MM.1S (cell line): ENCODE data around the gene BFAR.

Source experiments
- DNase-seq: peaks from one replicate; pipeline ENCODE4 v3.0.0-alpha.2; 2015
- H2AFZ ChIP-seq: fragments of 300-600 bp; sonication (generic); 2 replicates; pipeline ENCODE4 v1.6.0; 2016; ENCODE audit warnings: antibody characterized with exemption, low read length
- H3F3A ChIP-seq: fragments of 300-600 bp; sonication (generic); 2 replicates; pipeline ENCODE4 v1.6.1; 2016; ENCODE audit warnings: mild to moderate bottlenecking, antibody characterized with exemption, low read length, moderate library complexity, mixed read lengths; ENCODE audit not compliant: insufficient read depth
- H3K27ac ChIP-seq: fragments of 300-600 bp; sonication (generic); 2 replicates; pipeline ENCODE4 v1.5.1; 2016; ENCODE audit warnings: mild to moderate bottlenecking, low read length
- H3K27me3 ChIP-seq: fragments of 300-600 bp; sonication (generic); replicated peaks from 2 replicates; pipeline ENCODE4 v1.6.0; 2016; ENCODE audit warnings: low read length; ENCODE audit not compliant: insufficient read depth
- H3K36me3 ChIP-seq: fragments of 300-600 bp; sonication (generic); replicated peaks from 2 replicates; pipeline ENCODE4 v1.6.1; 2016; ENCODE audit warnings: mild to moderate bottlenecking, low read length, mixed read lengths; ENCODE audit not compliant: insufficient read depth
- H3K4me1 ChIP-seq: fragments of 300-600 bp; sonication (generic); 2 replicates; pipeline ENCODE4 v1.6.1; 2016; ENCODE audit warnings: low read length, mixed read lengths
- H3K4me2 ChIP-seq: fragments of 300-600 bp; sonication (generic); 2 replicates; pipeline ENCODE4 v1.6.0; 2016; ENCODE audit warnings: low read depth, low read length
- H3K4me3 ChIP-seq: fragments of 300-600 bp; sonication (generic); 2 replicates; pipeline ENCODE4 v1.5.1; 2016; ENCODE audit warnings: low read length, mixed read lengths
- H3K79me2 ChIP-seq: fragments of 300-600 bp; sonication (generic); 2 replicates; pipeline ENCODE4 v1.6.1; 2016; ENCODE audit warnings: mixed run types, low read length, mixed read lengths
- H3K9ac ChIP-seq: fragments of 300-600 bp; sonication (generic); 2 replicates; pipeline ENCODE4 v1.6.1; 2016; ENCODE audit warnings: low read length, mixed read lengths
- H3K9me2 ChIP-seq: fragments of 300-600 bp; sonication (generic); replicated peaks from 2 replicates; pipeline ENCODE4 v1.6.1; 2016; ENCODE audit warnings: mild to moderate bottlenecking, low read length, mixed read lengths; ENCODE audit not compliant: insufficient read depth
- H3K9me3 ChIP-seq: fragments of 300-600 bp; sonication (generic); replicated peaks from 2 replicates; pipeline ENCODE4 v1.6.1; 2016; ENCODE audit warnings: mild to moderate bottlenecking, low read length, mixed read lengths; ENCODE audit not compliant: insufficient read depth
- H4K20me1 ChIP-seq: fragments of 300-600 bp; sonication (generic); 2 replicates; pipeline ENCODE4 v1.6.1; 2016; ENCODE audit warnings: mild to moderate bottlenecking, low read length, moderate library complexity, mixed read lengths; ENCODE audit not compliant: insufficient read depth
- CTCF ChIP-seq: fragments of 300-600 bp; sonication (generic); IDR thresholded peaks from 2 replicates; pipeline ENCODE4 v1.5.1; 2016; ENCODE audit warnings: antibody characterized with exemption, low read length, mixed read lengths
- EZH2 ChIP-seq: fragments of 300-600 bp; sonication (generic); optimal IDR thresholded peaks from 2 replicates; pipeline ENCODE3; 2017; ENCODE audit warnings: low read depth, mild to moderate bottlenecking, antibody characterized with exemption, low read length, mixed read lengths
- EZH2phosphoT487 ChIP-seq: fragments of 300-600 bp; sonication (generic); IDR thresholded peaks from 2 replicates; pipeline ENCODE4 v1.6.1; 2018; ENCODE audit warnings: antibody characterized with exemption, low read length

BFAR gene

GRCh38 chr16:14608111-14608566 lies 24.6 kb upstream of the BFAR start:
- Histone ChIP-seq H4K20me1 (no peaks in the 10 kb centered on the region), H3K4me2 (peak overlapping the region; percentile 87), H3K4me1 (peaks cover 25% of the 10 kb centered on the region), H2AFZ (no peak overlapping the region), H3K36me3 (0 out of 2 replicates have a peak, but pooled peaks cover 6% of the 10 kb centered on the region), H3K4me3 (peak overlapping the region; percentile 39), H3K27me3 (no peaks in the 10 kb centered on the region), H3F3A (peaks cover 20% of the 10 kb centered on the region), H3K27ac (peak overlapping the region; percentile 46; the same call in 1 of the 2 replicates), H3K9me3 (no peaks in the 10 kb centered on the region), H3K79me2 (no peaks in the 10 kb centered on the region), H3K9ac (no peak overlapping the region), H3K9me2 (no peaks in the 10 kb centered on the region)
- no peak for TF ChIP-seq EZH2
- DNase-seq: peak; percentile 62

GRCh38 chr16:14608604-14609003 lies 24.1 kb upstream of the BFAR start:
- TF ChIP-seq CTCF (no peak), EZH2 (no peak), EZH2phosphoT487 (no peak)
- Histone ChIP-seq H3K9me2 (no peaks in the 10 kb centered on the region), H3K4me2 (peak overlapping the region; percentile 87), H3K79me2 (no peaks in the 10 kb centered on the region), H3K9ac (no peak overlapping the region), H3K9me3 (no peaks in the 10 kb centered on the region), H3K27me3 (no peaks in the 10 kb centered on the region), H4K20me1 (no peaks in the 10 kb centered on the region), H3K4me3 (peak overlapping the region; percentile 39), H3K36me3 (peaks cover 6% of the 10 kb centered on the region; the same call in 1 of the 2 replicates), H3F3A (peaks cover 20% of the 10 kb centered on the region), H3K4me1 (peaks cover 25% of the 10 kb centered on the region), H2AFZ (no peak overlapping the region), H3K27ac (peak overlapping the region; percentile 46; the same call in 1 of the 2 replicates)
- DNase-seq: peak; percentile 55

GRCh38 chr16:14609716-14610115 lies 23.0 kb upstream of the BFAR start:
- H2AFZ ChIP-seq: no peak overlapping the region
- no peak for DNase-seq
- TF ChIP-seq EZH2phosphoT487 (no peak), EZH2 (no peak), CTCF (no peak)
- no peaks in the 10 kb centered on the region for H3K9me3 ChIP-seq
- H3K79me2 ChIP-seq: no peaks in the 10 kb centered on the region
- no peak overlapping the region for H3K4me3 ChIP-seq
- no peak overlapping the region for H3K9ac ChIP-seq
- peaks cover 6% of the 10 kb centered on the region; the same call in 1 of the 2 replicates for H3K36me3 ChIP-seq
- H4K20me1 ChIP-seq: no peaks in the 10 kb centered on the region
- peak overlapping the region; percentile 87; the same call in 1 of the 2 replicates for H3K4me2 ChIP-seq
- H3K4me1 ChIP-seq: peaks cover 25% of the 10 kb centered on the region
- no peaks in the 10 kb centered on the region for H3K9me2 ChIP-seq
- no peaks in the 10 kb centered on the region for H3K27me3 ChIP-seq
- peaks cover 20% of the 10 kb centered on the region for H3F3A ChIP-seq
- H3K27ac ChIP-seq: no peak overlapping the region

- H3K27ac ChIP-seq: no peak overlapping the region
- TF ChIP-seq EZH2: no peak
- TF ChIP-seq CTCF: no peak
- TF ChIP-seq EZH2phosphoT487: no peak
- peaks cover 3% of the 10 kb centered on the region; the same call in 1 of the 2 replicates for H3K36me3 ChIP-seq
- no peaks in the 10 kb centered on the region for H4K20me1 ChIP-seq
- H3K79me2 ChIP-seq: no peaks in the 10 kb centered on the region
- H3K9ac ChIP-seq: no peak overlapping the region
- DNase-seq: no peak
- no peak overlapping the region for H3K4me3 ChIP-seq
- no peak overlapping the region for H2AFZ ChIP-seq
- no peak overlapping the region for H3K4me2 ChIP-seq
- H3K27me3 ChIP-seq: no peaks in the 10 kb centered on the region
- peaks cover 25% of the 10 kb centered on the region for H3K4me1 ChIP-seq
- H3F3A ChIP-seq: peaks cover 20% of the 10 kb centered on the region
- no peaks in the 10 kb centered on the region for H3K9me2 ChIP-seq
- no peaks in the 10 kb centered on the region for H3K9me3 ChIP-seq
Observed at GRCh38 chr16:14611660-14612059, 21.1 kb upstream of the BFAR start.
